HUES6 (cell line): ENCODE measurements around the gene PXDN.

Source experiments
- H3K27ac ChIP-seq: 2 replicates; pipeline ENCODE4 v1.7.0; 2013; ENCODE audit warnings: low read depth, mild to moderate bottlenecking, low read length, inconsistent platforms
- H3K27me3 ChIP-seq: 2 replicates; pipeline ENCODE4 v1.6.1; 2013; ENCODE audit warnings: low read length; ENCODE audit not compliant: control insufficient read depth, insufficient read depth
- H3K36me3 ChIP-seq: 2 replicates; pipeline ENCODE4 v1.6.1; 2013; ENCODE audit warnings: low read length; ENCODE audit not compliant: control insufficient read depth, insufficient read depth
- H3K4me1 ChIP-seq: 2 replicates; pipeline ENCODE4 v1.6.1; 2013; ENCODE audit warnings: low read length; ENCODE audit not compliant: control insufficient read depth, insufficient read depth
- H3K4me3 ChIP-seq: 2 replicates; pipeline ENCODE4 v1.5.1; 2013; ENCODE audit warnings: low read depth, low read length
- H3K9ac ChIP-seq: one replicate; pipeline ENCODE4 v1.6.1; 2013; ENCODE audit warnings: mild to moderate bottlenecking, low read length
- H3K9me3 ChIP-seq: 2 replicates; pipeline ENCODE4 v1.6.1; 2013; ENCODE audit warnings: low read depth, low read length; ENCODE audit not compliant: control insufficient read depth, insufficient read depth

Gene PXDN

DNA sequence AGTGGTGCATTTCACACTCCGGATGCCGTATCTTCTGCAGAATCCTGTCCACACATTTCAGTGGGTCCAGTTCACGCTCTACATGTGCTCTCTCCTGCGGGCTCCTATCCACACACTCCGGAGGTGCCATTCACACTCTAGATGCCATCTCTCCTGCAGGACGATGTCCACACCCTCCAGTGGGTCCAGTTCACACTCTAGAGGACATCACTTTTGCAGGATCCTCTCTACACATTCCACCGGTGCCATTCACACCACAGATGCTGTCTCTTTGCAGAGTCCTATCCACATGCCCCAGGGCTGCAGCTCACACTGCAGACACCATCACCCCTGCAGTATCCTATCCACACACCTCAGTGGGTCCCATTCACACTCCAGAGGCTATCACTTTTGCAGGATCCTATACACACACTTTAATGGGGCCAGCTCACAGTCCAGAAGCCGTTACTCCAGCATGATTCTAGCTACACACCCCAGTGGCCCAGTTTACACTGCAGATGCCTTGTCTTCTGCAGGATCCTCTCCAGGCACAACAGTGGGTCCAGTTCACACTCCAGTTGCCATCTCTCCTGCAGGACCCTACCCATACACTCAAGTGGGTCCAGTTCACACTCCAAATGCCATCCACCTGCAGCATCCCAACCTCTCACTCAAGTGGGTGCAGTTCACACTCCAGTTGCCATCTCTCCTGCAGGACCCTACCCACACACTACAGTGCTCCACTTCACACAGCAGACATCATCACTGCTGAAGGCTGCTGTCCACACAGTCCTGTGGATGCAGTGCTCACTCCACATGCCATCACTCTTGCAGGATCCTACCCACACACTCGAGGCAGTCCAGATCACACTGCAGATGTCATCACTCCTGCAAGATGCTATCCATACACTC, 2.1 kb upstream of the PXDN start:
- no peak overlapping the region for H3K9ac ChIP-seq
- peaks cover 22% of the 10 kb centered on the region for H3K4me1 ChIP-seq
- no peaks in the 10 kb centered on the region for H3K36me3 ChIP-seq
- H3K4me3 ChIP-seq = no peak overlapping the region
- H3K9me3 ChIP-seq = no peaks in the 10 kb centered on the region
- H3K27me3 ChIP-seq = peaks cover 43% of the 10 kb centered on the region
- no peak overlapping the region for H3K27ac ChIP-seq

DNA sequence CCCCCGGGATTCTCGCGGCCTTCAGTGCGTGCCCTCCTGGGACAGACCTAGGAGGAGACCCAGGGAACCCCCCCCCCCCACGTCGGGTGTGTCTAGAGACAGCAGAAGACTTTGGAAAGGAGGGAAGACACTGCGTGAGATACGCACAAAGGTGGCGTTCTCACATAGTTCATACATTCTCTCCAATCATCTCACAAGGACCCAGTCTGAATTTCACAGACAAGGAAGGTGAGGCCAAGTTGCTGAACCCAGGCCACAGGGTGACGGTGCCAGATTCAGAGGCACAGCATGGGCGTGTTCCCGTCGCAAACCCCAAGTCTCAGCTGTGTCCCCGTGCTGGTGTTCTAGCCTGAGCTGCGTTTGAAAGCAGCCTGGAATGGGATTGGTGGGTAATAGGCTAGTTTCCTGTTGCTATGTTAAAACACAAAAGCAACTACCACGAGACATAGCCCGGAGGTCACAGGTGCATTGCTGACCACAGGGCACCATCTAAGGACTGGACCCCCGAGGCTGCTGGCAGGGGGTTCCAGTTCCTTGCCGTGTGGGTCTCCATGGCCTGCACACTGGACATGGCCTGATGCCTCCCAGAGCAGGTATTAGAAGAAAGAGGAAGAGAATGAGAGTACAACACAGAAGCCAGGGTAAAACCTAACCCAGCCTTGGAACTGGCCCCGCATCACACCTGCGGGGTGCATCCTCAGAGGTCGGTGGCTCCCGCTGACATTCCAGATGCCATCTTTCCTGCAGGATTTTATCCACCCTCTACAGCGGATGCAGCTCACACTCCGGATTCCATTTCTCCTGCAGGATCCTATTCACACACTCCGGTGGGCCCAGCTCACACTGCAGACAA, 1.1 kb upstream of the PXDN start:
- peaks cover 29% of the 10 kb centered on the region for H3K4me1 ChIP-seq
- H3K4me3 ChIP-seq = peak overlapping the region; percentile 96
- no peak overlapping the region for H3K27ac ChIP-seq
- H3K36me3 ChIP-seq = no peaks in the 10 kb centered on the region
- peak overlapping the region; percentile 87 for H3K9ac ChIP-seq
- no peaks in the 10 kb centered on the region for H3K9me3 ChIP-seq
- H3K27me3 ChIP-seq = peaks cover 43% of the 10 kb centered on the region

DNA sequence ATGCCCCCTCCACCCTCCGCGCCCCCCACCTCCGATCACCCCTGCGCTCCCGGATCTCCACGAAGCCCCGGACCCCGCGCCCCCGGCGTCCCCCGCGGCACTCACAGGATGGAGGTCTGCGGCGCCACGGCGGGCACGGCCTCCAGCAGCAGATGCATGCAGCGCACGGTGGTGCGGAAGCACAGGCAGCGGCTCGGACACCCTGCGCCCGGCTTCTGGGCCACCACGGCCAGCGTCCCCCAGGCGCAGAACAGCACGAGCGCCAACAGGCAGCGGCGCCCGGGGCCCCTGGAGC, 217 bp downstream of the PXDN start:
- Histone ChIP-seq H3K27ac (peak overlapping the region; percentile 87; the same call in 1 of the 2 replicates), H3K4me3 (peak overlapping the region; percentile 96), H3K9ac (peak overlapping the region; percentile 87), H3K27me3 (peaks cover 42% of the 10 kb centered on the region), H3K9me3 (no peaks in the 10 kb centered on the region), H3K4me1 (peaks cover 33% of the 10 kb centered on the region), H3K36me3 (no peaks in the 10 kb centered on the region; the same call in 1 of the 2 replicates)

DNA sequence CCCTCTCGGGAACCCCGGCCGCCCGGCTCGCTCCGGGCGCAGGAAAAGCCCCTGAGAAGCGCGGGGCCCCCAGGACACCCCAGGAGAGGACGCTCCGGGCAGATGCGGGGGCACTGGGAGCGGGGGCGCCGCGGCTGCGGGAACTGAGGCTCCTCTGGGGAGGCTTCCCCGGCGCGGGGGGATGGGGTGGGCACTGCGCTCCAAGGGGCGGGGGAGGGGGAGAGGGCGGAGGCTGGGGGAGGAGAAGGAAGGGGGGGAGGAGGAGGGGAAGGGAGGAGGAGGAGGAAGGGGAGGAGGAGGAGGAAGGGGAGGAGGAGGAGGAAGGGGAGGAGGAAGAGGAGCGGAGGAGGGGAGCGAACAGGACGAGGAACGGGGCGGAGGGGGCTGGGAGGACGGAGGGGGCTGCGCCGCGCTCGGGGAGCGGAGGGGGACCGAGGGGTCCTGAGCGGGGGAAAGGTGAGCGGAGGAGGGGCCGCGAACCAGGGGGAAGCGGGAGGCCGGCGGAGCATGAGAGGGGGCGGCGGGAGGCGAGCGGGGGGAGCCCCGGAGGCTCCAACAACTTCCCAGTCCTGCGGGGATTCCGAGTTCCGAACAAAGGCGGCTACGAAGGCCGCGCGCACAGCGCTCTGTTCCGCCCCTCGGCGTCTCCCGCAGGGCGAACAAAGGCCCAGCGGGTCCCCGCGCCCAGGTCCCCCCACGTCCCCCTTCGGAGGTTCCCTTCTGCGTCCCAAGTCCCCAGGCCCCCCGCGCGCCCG, 742 bp downstream of the PXDN start:
- Histone ChIP-seq H3K9me3 (no peaks in the 10 kb centered on the region), H3K4me1 (peaks cover 33% of the 10 kb centered on the region), H3K9ac (peak overlapping the region; percentile 87), H3K27me3 (peaks cover 37% of the 10 kb centered on the region), H3K36me3 (no peaks in the 10 kb centered on the region; the same call in 1 of the 2 replicates), H3K4me3 (peak overlapping the region; percentile 96), H3K27ac (peak overlapping the region; percentile 92)

DNA sequence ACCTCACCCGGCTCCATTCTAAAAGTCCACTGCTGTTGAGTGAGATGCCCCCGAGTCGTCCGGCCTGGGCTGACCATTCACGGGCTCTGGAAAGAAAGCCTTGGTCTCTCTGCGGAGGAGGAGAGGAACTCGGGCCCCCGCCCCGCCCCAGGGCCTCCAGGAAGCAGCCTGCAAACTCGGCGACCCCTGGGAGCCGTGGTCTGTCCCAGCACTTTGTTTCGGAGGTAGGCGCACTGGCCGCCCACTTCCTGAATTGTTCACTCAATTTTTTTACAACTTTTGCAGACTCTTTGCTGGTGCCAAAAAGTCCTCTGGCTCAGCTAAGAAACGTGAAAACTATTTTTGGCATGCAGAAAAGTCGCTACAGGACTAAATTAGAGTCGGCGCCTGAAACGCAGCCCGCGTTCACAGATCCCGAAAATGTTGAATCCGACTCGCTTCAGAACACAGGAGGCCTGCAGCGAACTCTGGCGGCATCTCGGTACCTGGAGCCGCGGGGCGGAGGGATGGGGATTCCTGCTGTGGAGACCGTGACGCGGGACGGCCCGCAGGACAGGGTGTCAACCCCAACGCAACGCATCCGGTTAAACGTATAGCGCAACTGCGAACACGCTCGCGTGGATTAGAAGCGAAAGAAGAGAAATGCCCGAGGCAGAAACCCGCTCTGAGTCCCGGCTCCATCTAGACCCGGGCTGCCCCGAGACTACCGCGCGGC, 1.5 kb downstream of the PXDN start:
- H3K27ac ChIP-seq = peak overlapping the region; percentile 92
- H3K27me3 ChIP-seq = peaks cover 30% of the 10 kb centered on the region
- peak overlapping the region; percentile 96 for H3K4me3 ChIP-seq
- H3K9me3 ChIP-seq = no peaks in the 10 kb centered on the region
- peaks cover 33% of the 10 kb centered on the region for H3K4me1 ChIP-seq
- peak overlapping the region; percentile 84 for H3K9ac ChIP-seq
- H3K36me3 ChIP-seq = no peaks in the 10 kb centered on the region; the same call in 1 of the 2 replicates

DNA sequence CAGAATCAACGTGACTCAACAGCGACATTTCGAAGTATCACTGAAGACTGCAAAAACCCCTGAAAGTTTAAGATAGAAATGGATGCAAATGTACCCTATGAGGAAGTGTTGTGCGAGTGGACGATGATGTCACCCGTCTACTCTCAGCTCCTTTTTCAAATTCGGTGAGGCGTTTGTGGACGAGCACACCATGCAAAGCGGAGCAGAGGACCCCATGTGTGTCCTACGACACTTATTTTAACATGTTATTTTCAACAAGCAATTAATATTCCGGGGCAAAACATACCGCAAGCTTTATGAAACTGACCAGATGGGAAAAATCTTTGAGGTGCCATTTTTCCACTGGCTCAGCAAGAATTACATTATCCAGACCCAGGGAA, 2.0 kb downstream of the PXDN start:
- peak overlapping the region; percentile 84 for H3K9ac ChIP-seq
- no peaks in the 10 kb centered on the region for H3K9me3 ChIP-seq
- H3K4me3 ChIP-seq = peak overlapping the region; percentile 96
- H3K36me3 ChIP-seq = no peaks in the 10 kb centered on the region; the same call in 1 of the 2 replicates
- H3K27me3 ChIP-seq = peaks cover 24% of the 10 kb centered on the region
- H3K27ac ChIP-seq = peak overlapping the region; percentile 92; the same call in 1 of the 2 replicates
- peaks cover 33% of the 10 kb centered on the region for H3K4me1 ChIP-seq

DNA sequence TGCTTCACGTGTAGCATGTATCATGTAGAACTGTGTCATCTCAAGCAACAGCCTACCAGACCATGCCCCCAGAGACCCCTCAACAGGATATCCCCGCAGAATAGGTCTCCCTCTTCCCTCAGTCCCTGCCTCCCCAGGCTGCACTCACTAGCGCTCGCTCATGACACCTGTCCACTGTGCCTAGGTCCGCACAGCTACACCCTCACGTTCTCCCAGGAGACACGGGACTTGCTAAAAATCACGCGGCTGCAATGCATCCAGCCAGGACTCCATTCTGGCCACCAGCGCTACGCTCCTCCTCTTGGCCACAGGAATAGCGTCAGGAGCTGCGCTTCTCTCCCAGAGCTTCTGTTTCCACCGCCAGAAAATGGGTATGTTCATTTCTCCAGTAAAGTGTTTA, 2.5 kb downstream of the PXDN start:
- H3K9me3 ChIP-seq = no peaks in the 10 kb centered on the region
- no peak overlapping the region for H3K9ac ChIP-seq
- H3K4me3 ChIP-seq = peak overlapping the region; percentile 96; the same call in 1 of the 2 replicates
- no peaks in the 10 kb centered on the region; the same call in 1 of the 2 replicates for H3K36me3 ChIP-seq
- H3K27ac ChIP-seq = no peak overlapping the region
- peaks cover 20% of the 10 kb centered on the region for H3K27me3 ChIP-seq
- H3K4me1 ChIP-seq = peaks cover 33% of the 10 kb centered on the region

DNA sequence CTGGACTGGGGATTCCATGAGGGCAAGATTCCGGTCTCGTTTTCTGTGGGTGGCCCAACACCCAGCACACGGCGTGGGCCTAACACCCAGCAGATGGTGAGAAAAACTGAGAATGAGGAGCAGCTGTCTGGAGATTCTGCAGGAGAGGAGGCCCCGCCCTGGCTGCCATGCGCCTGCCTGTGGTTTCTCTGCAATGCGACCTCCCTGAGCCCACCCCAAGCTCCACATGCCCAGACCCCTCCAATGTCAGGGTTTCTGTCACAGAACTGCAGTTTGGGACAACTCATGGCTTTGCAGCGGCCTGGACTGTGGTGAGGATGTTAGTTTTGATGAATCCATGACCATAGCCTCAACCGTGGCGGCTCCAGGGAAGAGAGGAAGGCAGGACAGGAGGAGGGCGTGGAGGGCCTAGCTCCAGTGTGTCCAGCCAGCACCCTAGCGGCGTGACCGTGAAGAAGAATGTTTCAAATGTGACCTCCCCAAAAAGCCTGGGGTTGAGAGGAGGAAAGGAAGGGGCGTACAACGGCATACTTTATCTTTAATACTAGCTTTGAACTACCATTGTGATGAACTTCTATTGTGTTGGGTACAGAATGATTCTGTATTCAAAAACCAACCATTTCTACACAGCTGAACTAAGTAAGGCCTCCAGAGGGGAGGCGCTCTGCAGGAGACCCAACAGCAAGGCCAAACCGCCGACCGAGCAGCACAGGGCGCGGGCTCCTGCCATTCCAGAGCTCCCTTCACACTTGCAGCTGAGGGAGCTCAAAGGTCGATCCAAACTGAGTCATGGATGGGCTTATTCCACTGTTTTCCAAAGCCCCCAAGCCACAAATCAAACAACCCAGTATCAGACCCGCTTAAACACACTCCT, 3.4 kb downstream of the PXDN start:
- Histone ChIP-seq H3K27ac (no peak overlapping the region), H3K4me3 (no peak overlapping the region), H3K27me3 (peaks cover 11% of the 10 kb centered on the region), H3K4me1 (peaks cover 33% of the 10 kb centered on the region), H3K36me3 (no peaks in the 10 kb centered on the region; the same call in 1 of the 2 replicates), H3K9me3 (peaks cover 5% of the 10 kb centered on the region; the same call in 1 of the 2 replicates), H3K9ac (no peak overlapping the region)

DNA sequence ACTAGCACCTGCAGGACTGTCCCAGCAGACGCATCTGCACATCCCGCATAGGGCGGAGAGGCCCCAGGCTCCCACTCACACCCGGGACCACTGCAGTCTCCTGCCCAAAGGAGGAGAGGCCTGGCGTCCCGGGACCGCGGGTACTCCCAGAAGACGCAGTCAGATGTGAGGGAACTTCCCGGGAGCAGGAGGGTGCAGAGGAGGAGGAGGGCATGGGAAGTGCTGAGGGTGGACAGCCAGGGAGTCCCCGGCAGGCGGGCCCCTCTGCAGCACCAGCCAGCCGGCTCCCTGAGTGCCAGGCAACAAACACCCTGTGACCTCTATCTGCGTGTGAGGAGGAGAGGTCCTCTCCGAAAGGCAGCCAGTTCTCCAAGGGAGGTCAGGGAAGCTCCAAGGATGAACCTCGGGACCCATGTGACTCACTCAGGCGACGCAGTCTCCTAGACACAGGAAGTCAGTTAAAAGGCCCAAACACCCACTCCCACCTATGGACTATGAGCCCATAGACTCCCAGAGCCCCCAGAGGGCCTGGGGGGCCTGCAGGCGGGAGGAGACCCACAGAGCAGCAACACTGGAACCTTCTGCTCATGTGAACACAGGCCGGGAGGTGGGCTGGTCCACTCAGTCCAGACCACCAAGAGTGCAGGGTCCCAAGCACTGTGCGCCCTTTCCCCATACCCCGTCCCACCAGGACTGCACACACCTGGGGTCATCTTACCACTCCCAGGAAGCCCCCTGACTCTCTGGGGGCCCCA, 4.2 kb downstream of the PXDN start:
- no peak overlapping the region for H3K4me3 ChIP-seq
- peaks cover 13% of the 10 kb centered on the region for H3K9me3 ChIP-seq
- peaks cover 30% of the 10 kb centered on the region for H3K4me1 ChIP-seq
- H3K36me3 ChIP-seq = peaks cover 2% of the 10 kb centered on the region; the same call in 1 of the 2 replicates
- no peak overlapping the region for H3K27ac ChIP-seq
- no peak overlapping the region for H3K9ac ChIP-seq
- H3K27me3 ChIP-seq = peaks cover 3% of the 10 kb centered on the region
